G401.6 (cell line): ENCODE measurements around the gene TEX14.

Experiments
- FAIRE-seq: peaks from 2 replicates; lab custom pipeline; 2012; peaks lifted over from hg19 to GRCh38; lab: Jason Lieb, UNC

Gene TEX14, protein sequence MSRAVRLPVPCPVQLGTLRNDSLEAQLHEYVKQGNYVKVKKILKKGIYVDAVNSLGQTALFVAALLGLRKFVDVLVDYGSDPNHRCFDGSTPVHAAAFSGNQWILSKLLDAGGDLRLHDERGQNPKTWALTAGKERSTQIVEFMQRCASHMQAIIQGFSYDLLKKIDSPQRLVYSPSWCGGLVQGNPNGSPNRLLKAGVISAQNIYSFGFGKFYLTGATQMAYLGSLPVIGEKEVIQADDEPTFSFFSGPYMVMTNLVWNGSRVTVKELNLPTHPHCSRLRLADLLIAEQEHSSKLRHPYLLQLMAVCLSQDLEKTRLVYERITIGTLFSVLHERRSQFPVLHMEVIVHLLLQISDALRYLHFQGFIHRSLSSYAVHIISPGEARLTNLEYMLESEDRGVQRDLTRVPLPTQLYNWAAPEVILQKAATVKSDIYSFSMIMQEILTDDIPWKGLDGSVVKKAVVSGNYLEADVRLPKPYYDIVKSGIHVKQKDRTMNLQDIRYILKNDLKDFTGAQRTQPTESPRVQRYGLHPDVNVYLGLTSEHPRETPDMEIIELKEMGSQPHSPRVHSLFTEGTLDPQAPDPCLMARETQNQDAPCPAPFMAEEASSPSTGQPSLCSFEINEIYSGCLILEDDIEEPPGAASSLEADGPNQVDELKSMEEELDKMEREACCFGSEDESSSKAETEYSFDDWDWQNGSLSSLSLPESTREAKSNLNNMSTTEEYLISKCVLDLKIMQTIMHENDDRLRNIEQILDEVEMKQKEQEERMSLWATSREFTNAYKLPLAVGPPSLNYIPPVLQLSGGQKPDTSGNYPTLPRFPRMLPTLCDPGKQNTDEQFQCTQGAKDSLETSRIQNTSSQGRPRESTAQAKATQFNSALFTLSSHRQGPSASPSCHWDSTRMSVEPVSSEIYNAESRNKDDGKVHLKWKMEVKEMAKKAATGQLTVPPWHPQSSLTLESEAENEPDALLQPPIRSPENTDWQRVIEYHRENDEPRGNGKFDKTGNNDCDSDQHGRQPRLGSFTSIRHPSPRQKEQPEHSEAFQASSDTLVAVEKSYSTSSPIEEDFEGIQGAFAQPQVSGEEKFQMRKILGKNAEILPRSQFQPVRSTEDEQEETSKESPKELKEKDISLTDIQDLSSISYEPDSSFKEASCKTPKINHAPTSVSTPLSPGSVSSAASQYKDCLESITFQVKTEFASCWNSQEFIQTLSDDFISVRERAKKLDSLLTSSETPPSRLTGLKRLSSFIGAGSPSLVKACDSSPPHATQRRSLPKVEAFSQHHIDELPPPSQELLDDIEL (N-terminal part only)

DNA sequence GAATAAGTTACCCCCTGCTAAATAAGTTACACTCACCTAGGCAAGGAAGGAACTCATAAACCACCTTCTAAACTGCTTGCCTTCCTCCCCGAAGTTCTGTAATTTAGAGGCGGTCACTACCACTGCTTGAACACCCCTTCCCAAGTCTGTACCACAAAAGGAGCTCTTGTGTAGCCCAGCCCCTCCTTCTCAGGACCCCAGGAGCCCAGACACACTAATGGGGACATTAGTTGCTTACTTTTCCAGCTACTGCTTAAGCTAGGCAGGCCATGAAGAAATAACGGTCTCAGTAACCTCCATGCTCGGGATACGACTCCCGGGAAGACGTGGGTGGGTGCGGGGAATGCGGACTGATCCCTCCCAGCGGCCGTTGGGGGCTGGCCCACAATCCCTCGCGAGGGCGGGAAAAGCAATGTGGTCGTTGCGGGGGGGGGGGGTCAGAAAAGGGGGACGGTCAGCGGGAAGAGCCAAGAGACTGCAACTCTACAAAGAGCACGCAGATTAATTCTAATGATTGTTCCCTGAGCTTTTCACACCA is at the start of gene TEX14:
TSS of gene TEX14 (minus strand) at position 345 of the 538 bp plus-strand sequence. CDS start 40,044 bp downstream, outside the sequence.
- FAIRE-seq = no peak

DNA sequence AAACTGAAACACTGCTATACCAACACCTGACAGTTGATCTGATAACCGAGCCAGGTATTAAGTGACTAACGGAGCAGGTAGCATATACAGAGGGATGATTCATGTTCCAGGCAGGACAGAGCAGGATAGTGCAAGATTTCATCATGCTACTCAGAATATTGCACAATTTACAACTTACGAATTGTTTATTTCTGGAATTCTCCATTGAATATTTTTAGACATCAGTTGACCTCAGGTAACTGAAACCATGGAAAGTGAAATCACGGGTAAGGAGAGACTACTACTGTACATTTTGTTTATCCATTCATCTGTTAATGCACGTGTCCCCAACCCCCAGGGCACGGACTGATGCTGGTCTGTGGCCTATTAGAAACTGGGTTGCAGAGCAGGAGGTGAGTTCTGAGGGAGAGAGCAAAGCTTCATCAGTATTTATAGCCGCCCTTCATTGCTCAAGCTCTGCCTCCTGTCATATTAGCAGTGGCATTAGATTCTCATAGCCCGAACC is 49.3 kb upstream of the TEX14 start:
- FAIRE-seq = no peak

DNA sequence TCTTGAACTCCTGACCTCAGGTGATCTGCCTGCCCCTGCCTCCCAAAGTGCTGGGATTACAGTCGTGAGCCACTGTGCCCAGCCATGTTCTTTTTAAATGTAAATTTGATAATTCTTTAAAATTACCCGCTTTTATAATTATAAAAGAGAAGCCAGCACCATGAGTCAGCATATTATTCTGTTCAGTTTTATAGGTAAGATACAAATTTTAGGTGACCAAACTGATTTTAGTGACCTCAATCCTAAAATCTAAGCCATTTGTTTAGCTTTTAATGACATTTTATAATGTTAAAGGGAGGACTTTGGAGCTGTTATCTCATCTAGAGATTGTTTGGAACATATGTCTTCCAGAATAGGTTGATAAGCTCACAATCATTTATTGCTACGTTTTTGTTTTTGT is 43.0 kb upstream of the TEX14 start:
- no peak for FAIRE-seq

DNA sequence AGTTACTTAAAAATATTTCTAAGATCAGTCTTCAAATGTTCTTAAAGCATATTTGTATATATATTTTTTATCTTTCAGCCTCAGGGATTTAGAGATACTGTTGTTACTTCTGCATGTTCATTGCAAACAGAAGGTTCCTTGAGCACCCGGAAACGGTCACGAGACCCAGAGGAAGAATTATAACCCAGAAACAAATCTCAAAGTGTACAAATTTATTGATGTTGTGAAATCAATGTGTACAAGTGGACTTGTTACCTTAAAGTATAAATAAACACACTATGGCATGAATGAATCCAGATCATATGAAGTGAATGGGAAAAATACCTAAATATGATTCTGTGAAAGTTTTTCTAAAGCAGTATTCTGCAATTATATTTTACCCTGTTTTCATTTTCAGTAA is 42.2 kb upstream of the TEX14 start:
- FAIRE-seq = no peak

DNA sequence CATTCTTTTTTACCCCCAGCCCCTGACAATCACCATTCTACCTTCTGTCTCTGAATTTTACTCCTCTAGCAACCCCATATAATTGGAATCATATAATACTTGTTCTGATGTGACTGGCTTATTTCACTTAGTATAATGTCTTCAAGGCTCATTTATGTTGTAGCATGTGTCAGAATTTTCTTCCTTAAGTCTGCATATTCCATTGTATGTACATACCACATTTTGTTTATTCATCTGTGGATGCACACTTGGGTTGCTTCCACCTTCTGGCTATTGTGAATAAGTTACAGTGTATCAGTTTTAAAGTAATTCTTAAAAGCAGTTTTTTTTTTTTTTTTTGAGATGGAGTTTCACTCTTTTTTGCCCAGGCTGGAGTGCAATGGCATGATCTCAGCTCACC is 39.1 kb upstream of the TEX14 start:
- no peak for FAIRE-seq

DNA sequence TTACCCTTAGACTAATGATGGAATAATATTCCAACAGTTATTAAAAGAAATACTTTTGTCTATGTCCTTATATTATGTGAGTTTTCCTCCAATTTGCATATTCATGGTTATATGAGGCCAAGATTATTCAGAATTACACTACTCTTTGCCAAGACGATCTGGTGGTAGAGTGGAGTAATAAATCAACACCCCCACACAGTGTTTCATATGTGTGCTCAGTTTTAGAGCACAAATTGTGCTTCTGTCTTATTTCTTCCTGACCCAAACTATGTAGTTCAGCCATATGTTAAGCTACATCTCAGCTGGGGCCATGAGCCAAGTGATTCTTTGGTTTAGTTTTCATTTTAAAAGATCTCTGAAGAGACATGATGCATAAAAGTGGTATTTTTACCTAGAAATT is 37.0 kb upstream of the TEX14 start:
- FAIRE-seq = no peak

DNA sequence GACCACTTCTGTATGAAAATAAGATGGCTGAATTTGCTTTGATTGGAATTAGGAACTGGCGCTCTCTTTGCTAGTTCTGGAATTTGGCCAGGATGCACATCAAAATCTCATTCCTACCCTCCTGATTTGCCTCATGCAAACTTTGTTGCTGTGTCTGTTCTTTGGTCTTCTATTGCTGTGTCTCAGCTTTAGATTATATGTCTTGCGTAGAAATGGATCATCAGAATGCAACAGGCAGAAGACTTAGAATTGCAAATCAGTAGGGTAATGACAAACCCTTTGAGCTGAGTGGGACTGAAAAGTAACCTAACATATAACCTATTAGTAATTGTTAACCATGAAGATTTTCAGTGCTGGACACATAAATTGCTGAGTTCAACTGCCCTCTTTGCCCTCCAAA is 30.9 kb upstream of the TEX14 start:
- no peak for FAIRE-seq

DNA sequence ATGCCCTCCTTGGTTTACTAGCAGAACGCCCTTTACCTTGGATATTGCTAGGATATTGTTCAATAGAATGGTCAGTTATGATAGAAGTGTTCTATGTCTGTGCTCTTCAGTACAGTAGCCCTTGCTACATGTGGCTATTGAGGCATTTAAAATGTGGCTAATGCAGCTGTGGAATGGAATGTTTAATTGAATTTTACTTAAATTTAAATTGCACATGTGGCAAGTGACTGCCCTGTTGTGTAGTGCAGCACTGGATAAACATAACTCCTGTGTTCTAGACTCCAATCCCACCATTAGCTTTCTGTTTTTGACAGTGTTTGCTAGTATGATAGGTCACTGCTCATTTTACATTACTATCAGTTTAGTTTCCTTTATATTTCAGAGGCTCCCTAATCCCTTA is 30.4 kb upstream of the TEX14 start:
- no peak for FAIRE-seq

DNA sequence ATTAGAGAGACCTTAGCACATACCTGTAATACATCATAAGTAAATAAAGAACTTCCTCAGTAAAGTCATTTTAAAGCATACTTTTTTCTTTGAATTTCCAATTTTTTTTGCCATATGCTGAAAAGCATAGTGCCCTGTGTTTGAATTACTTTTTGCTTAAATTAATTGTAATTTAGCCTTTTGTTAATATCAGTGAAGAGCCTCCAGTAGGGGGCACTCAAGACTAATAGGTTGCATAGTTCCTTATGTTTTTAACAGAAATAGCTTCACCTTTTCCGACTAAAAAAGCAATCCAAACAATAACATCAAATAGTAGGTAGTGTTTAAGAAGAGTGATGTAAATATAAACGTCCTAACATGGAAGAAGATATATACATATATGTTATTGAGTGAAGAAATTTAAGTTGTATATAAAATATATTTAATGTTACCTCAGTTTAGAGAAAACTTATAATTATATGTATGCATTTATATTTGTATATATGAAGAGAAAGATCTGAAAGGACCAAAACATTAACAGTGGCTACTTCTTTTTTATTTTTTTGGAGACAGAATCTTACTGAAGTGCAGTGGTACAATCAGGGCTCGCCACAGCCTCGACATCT is 19.2 kb upstream of the TEX14 start:
- peak; percentile 97 for FAIRE-seq

DNA sequence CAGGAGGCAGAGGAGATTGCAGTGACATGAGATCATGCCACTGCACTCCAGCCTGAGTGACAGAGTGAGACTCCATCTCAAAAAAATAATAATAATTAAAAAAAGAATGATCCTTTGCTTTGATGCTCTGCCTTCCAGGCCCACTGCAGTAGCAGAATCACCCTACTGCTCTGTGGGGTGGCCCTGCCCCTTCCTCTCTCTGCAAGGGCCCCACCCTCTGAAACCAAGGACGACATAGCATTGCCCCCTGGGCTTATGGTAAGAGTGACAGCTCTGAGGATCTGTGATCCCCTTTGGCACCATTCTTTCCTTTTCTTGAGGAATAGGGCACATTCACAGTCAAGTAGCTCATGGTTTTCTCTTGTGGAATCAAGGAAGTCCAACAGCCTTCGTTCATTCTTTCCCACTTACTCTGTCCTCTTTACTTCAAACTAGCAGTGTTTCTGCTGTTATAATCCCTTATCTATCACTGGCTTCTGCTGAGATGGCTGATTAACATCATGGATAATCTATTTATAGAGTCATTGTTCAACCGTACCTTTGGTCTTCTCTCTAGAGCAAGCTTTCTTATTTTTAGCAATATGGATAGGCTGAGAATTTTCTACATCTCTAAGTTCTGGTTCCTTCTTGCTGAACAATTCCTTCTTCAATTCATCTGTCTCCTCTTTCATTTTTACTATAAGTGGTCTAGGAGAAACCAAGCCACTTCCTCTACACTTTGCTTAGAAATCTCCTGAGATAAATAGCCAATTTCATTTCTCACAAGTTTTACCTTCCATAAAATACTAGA is 14.7 kb upstream of the TEX14 start:
- no peak for FAIRE-seq

DNA sequence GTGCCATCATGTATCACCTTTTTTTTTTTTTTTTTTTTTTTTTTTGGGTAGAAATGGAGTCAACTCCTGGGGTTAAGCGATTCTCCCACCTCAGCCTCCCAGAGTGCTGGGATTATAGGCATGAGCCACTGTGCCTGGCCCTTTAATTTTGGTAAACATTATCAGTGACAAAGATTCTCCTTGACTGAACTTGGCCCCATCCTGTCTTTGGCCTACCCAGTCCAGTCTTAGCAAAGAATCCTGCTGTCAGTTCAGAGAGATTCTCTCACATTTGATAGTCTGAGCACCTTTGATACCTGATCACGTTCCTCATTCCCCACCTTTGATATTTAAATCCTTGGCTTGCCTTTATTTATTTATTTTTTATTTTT is 12.1 kb upstream of the TEX14 start:
- no peak for FAIRE-seq

DNA sequence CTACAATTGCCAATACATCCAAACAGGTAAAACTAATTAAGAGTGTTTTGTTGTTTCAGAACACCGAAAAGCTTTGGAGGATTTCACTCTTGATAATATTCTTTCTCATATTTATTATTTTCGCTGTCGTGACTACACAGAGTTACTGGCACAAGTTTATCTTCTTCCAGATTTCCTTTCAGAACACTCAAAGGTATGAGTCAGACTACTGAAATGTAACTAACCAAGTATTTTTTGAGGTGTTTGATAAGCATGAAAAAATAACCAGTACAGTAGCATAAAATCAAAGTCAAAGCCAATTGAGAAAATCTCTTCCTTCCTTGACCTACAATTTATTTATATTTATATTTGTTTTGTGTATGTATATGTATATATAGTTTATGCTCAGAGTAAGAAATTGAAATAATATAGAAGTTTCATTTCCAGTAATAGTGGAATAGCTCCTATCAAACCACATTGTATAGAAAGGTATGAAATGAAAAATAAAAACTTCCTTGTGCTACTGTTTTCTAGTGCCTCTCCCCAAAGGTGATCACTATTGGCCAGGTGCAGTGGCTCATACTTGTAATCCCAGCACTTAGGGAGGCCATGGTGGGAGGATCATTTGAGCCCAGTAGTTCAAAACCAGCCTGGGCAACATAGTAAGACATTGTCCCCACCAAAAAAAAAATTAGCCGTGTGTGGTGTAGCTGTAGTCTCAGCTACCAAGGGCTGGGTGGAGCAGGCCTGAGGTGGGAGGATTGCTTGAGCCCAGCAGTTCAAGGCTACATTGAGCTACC is 11.5 kb upstream of the TEX14 start:
- FAIRE-seq = no peak

DNA sequence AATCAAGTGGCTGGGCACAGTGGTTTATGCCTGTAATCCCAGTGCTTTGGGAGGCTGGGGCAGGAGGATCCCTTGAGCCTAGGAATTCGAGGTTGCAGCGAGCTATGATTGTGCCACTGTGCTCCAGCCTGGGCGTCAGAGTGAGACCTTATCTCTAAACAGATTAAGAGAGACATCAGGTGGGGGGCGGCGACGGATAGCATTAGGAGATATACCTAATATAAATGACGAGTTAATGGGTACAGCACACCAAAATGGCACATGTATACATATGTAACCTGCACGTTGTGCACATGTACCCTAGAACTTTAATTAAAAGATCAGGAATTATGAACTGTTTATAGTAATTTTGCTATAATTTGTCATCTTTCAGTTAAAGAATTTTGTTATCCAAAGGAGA is 10.9 kb upstream of the TEX14 start:
- FAIRE-seq = no peak

DNA sequence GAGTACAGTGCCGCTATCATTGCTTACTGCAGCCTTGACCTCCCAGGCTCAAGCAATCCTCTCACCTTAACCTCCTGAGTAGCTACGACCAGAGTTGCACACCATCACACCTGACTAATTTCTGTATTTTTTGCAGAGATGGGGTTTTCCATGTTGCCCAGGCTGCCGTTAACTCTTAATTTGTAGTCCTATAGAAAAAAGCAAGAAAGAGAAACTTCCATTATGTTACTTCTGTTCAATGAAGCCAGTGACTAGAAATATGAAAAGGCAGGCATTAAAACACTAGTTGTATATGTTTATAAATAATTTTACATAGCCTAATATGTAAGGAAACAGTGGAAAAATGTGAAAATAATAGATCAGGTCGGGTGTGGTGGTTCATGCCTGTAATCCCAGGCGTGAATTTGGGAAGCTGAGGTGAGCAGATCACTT is 10.2 kb upstream of the TEX14 start:
- FAIRE-seq = no peak

DNA sequence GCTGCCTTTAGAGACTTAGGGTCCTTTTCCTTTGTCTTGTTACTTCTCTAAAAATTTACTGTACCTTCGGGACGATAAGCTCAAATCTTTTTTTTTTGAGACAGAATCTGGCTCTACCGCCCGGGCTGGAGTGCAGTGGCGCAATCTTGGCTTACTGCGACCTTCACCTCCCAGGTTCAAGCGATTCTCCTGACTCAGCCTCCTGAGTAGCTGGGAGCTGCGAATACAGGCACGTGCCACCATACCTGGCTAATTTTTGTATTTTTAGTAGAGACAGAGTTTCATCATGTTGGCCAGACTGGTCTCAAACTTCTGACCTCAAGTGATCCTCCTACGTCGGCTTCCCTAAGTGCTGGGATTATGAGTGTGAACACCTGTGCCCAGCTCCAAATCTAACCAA is 7.9 kb upstream of the TEX14 start:
- FAIRE-seq = no peak

DNA sequence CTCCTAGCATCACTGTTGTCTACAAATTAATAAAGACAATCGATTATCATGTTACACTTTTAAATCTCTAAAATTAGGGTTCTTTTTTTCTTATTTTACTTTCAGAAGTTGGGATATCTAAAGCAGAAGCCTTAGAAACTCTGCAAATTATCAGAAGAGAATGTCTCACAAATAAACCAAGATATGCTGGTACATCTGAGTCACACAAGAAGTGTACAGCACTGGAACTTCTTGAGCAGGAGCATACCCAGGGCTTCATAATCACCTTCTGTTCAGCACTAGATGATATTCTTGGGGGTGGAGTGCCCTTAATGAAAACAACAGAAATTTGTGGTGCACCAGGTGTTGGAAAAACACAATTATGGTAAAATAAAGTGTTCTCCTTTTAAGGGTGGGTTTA is 3.0 kb upstream of the TEX14 start:
- no peak for FAIRE-seq

DNA sequence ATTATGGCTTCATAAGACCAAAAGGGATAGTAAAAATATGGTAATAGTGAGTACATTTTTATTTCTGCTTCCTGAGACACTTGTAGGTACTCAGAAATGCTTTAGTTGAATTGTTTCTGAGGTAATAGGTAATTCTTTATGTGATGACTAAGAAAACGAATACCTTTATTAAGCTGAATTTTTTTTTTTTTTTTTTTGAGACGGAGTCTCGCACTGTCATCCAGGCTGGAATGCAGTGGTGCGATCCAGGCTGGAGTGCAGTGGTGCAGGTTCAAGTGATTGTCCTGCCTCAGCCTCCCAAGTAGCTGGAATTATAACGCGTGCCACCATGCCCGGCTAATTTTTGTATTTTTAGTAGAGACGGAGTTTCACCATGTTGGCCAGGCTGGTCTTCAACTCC is 2.5 kb upstream of the TEX14 start:
- FAIRE-seq = no peak

DNA sequence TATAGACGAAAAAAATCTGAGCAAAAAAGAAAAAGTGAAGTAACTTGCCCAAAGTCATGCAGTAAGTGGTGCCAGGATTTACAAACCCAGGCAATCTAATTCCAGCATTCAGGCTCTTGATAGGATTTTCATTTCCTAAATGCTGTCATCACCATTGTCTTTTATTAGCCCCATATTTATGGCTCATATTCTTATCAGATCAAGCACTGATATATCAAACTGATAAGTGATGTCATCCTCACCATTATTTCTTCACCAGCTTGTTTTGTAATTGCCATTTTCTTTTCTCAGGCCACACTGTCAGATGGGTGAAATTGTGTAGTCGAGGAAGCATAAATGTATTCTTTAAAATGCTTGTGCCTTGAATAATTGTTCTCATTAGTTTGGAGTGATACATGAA is 1.9 kb upstream of the TEX14 start:
- no peak for FAIRE-seq

DNA sequence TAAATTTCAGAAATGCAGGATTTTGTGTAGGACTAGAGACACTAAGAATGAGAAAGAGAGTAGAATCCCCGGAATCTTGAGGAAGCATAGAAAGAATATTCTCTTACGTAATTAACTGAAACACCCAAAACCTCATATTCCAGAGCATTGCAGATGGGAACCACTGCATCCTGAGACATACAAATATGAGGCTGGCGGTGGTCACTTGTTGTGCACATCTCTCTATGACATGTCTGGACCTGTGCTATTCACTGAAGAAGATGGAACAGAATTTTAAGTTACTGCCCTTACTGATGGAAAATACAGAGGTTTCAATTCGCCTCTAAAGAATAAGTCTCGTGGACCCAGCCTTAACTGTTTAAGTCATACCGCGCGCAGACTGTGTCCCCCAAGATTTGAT is 1.4 kb upstream of the TEX14 start:
- FAIRE-seq = no peak
